ENCODE results near the gene POLL. TPM values are rescaled to one million over a fixed set of nuclear protein-coding genes. Genes with fewer than 3 reads are reported as not detected.

The POLL gene
- total RNA-seq, 1 experiment from 2014 or later = 36.1 TPM

DNA sequence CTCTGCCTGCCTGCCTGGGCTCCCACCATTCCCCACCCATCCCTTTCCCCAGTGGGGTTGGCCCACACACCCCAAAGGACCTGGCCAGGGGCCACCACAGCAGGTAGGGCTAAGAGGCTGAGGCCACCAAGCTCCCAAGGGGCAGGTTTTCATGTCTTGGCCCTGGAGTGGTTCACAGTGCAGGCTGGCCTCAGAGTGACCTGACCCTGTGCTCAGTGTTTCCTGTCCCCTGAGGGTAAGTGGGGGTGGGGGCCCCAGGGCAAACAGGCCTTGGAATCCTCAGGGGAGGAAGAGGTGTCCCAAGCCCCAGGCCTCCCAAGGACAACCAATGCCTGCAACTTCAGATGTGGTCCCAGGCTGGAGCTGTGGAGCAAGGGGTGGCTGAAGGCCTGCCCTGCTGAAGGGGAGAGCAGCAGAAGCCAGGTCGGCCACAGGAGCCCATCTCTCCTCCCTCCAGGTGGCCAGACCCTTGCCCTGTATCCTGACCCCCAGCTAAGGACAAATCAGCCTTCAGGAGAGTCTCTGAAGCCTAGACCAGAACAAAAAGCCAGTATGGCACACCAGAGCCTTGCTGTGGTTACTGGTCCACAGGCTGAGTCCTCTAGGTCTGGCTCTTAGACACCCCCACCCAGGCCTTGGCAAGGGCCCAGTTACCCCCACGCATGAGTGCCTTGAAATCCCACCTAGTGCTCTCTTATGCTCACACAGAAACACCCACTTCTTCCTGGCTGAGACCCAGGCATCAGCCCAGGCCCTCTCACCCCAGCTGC, 27.6 kb downstream of the POLL start:
- H3K4me3 ChIP-seq (ENCODE audit: low read depth in 2 of 2, low read length in 2 of 2) = no peak overlapping the region
- ChIA-PET POLR2A (interaction anchor here (0.5 to 0.6 kb wide), 2 partner anchors 21 to 245 kb away, joined by 4 to 8 read pairs; no protein-coding TSS in a partner anchor), CTCF (interaction anchor here (0.6 kb wide), 1 partner anchor 16 kb away, joined by 7 read pairs; no protein-coding TSS in a partner anchor)
- no peak for DNase-seq (ENCODE audit: low read depth, low spot score)
- no peaks in the 10 kb centered on the region for H3K9me3 ChIP-seq (ENCODE audit: control insufficient read depth, insufficient read depth, low read depth, low read length)
- no peaks in the 10 kb centered on the region for H3K27me3 ChIP-seq (ENCODE audit: control insufficient read depth, insufficient read depth, low read length)
- H3K36me3 ChIP-seq (ENCODE audit: control insufficient read depth, insufficient read depth, low read length) = no peaks in the 10 kb centered on the region
- peak; percentile 37; the same call in 1 of the 2 replicates for ATAC-seq
- H3K27ac ChIP-seq (ENCODE audit: low read length) = no peak overlapping the region
- TF ChIP-seq SIN3A (IDR thresholded peaks at IDR 0.05; ENCODE audit: borderline replicate concordance, insufficient read depth, low read depth, low read length) (no peak), TCF7L2 (IDR thresholded peaks at IDR 0.05; ENCODE audit: low read depth, low read length) (no peak), POLR2AphosphoS5 (IDR thresholded peaks at IDR 0.05; ENCODE audit: low read depth, low read length) (no peak)
- TF ChIP-seq, protein P1, sequence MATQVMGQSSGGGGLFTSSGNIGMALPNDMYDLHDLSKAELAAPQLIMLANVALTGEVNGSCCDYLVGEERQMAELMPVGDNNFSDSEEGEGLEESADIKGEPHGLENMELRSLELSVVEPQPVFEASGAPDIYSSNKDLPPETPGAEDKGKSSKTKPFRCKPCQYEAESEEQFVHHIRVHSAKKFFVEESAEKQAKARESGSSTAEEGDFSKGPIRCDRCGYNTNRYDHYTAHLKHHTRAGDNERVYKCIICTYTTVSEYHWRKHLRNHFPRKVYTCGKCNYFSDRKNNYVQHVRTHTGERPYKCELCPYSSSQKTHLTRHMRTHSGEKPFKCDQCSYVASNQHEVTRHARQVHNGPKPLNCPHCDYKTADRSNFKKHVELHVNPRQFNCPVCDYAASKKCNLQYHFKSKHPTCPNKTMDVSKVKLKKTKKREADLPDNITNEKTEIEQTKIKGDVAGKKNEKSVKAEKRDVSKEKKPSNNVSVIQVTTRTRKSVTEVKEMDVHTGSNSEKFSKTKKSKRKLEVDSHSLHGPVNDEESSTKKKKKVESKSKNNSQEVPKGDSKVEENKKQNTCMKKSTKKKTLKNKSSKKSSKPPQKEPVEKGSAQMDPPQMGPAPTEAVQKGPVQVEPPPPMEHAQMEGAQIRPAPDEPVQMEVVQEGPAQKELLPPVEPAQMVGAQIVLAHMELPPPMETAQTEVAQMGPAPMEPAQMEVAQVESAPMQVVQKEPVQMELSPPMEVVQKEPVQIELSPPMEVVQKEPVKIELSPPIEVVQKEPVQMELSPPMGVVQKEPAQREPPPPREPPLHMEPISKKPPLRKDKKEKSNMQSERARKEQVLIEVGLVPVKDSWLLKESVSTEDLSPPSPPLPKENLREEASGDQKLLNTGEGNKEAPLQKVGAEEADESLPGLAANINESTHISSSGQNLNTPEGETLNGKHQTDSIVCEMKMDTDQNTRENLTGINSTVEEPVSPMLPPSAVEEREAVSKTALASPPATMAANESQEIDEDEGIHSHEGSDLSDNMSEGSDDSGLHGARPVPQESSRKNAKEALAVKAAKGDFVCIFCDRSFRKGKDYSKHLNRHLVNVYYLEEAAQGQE (IDR thresholded peaks at IDR 0.05; ENCODE audit: insufficient read depth in 1 of 2, low read depth in 2 of 2, low read length in 1 of 2) = no peak
- TF ChIP-seq, protein P2, sequence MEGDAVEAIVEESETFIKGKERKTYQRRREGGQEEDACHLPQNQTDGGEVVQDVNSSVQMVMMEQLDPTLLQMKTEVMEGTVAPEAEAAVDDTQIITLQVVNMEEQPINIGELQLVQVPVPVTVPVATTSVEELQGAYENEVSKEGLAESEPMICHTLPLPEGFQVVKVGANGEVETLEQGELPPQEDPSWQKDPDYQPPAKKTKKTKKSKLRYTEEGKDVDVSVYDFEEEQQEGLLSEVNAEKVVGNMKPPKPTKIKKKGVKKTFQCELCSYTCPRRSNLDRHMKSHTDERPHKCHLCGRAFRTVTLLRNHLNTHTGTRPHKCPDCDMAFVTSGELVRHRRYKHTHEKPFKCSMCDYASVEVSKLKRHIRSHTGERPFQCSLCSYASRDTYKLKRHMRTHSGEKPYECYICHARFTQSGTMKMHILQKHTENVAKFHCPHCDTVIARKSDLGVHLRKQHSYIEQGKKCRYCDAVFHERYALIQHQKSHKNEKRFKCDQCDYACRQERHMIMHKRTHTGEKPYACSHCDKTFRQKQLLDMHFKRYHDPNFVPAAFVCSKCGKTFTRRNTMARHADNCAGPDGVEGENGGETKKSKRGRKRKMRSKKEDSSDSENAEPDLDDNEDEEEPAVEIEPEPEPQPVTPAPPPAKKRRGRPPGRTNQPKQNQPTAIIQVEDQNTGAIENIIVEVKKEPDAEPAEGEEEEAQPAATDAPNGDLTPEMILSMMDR (IDR thresholded peaks at IDR 0.05) = no peak
- in situ Hi-C loops (cut with HindIII; ENCODE audit: low pct_unique_long_range_greater_than_20kb, low sequenced_read_pairs) (no loop called here), intact Hi-C loops (cut with micrococcal nuclease; ENCODE audit: unreplicated experiment) (no loop called here)
- H3K4me1 ChIP-seq (ENCODE audit: control insufficient read depth, insufficient read depth, low read length) = no peaks in the 10 kb centered on the region
- BruUV-seq (replicated peaks) = no TSS peak

DNA sequence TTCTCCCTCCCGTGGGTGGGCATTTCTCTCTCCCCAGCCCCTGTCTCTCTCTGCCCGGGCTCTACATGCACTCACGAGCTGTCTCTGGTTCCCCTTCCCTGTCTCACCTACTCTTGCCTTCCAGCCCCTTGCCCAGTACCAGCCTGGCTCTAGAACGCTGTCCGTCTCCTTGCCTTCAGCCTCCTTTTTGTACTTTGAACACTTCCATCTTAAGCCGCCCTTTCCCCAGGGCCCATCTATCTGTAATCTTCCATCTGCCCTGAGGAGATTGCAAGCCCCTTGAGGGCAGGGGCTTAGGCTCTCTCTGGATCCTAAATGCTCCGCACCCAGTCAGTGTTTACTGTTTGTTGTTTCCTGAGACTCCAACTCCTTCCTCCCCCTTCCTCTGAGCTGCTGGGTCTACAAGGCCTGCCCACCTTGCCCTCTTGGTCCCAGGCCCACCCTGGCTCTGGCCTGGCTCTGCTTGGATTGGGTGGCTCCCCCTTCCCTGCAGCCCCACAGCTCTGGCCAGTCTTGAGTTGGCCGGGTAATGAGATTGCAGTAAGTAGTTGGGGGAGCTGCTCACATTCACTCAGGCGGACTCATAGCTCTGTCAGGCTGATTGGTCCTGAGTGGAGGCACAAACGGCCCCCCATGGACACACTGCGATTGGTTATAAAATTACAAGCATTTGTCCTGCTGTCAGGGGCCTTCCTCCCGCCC, 28.3 kb downstream of the POLL start:
- ChIA-PET POLR2A (interaction anchor here (0.5 to 0.6 kb wide), 2 partner anchors 22 to 244 kb away, joined by 4 to 8 read pairs; no protein-coding TSS in a partner anchor), CTCF (no interaction called here)
- intact Hi-C loops (cut with micrococcal nuclease; ENCODE audit: unreplicated experiment) (no loop called here), in situ Hi-C loops (cut with HindIII; ENCODE audit: low pct_unique_long_range_greater_than_20kb, low sequenced_read_pairs) (no loop called here)
- Histone ChIP-seq H3K4me1 (ENCODE audit: control insufficient read depth, insufficient read depth, low read length) (no peaks in the 10 kb centered on the region), H3K27ac (ENCODE audit: low read length) (no peak overlapping the region), H3K4me3 (ENCODE audit: low read depth in 2 of 2, low read length in 2 of 2) (no peak overlapping the region), H3K36me3 (ENCODE audit: control insufficient read depth, insufficient read depth, low read length) (no peaks in the 10 kb centered on the region), H3K9me3 (ENCODE audit: control insufficient read depth, insufficient read depth, low read depth, low read length) (no peaks in the 10 kb centered on the region), H3K27me3 (ENCODE audit: control insufficient read depth, insufficient read depth, low read length) (no peaks in the 10 kb centered on the region)
- ATAC-seq = no peak
- no TSS peak for BruUV-seq (replicated peaks)
- TF ChIP-seq, protein P1 (IDR thresholded peaks at IDR 0.05; ENCODE audit: insufficient read depth in 1 of 2, low read depth in 2 of 2, low read length in 1 of 2) = no peak
- TF ChIP-seq, protein P2 (IDR thresholded peaks at IDR 0.05) = no peak
- TF ChIP-seq TCF7L2 (IDR thresholded peaks at IDR 0.05; ENCODE audit: low read depth, low read length) (no peak), SIN3A (IDR thresholded peaks at IDR 0.05; ENCODE audit: borderline replicate concordance, insufficient read depth, low read depth, low read length) (no peak), POLR2AphosphoS5 (IDR thresholded peaks at IDR 0.05; ENCODE audit: low read depth, low read length) (no peak)
- DNase-seq (ENCODE audit: low read depth, low spot score) = no peak

Measured in Panc1 (cell line).